Type B pancreatic cell (in vitro differentiated cells): ENCODE data around the gene RASSF7. TPM values are rescaled to one million over a fixed set of nuclear protein-coding genes. Genes with fewer than 3 reads are reported as not detected.

Experiments used
- DNase-seq: peaks from one replicate; pipeline ENCODE4 v3.0.0; 2021; ENCODE audit warnings: mixed read lengths; ENCODE audit not compliant: unreplicated experiment; ENCODE audit errors: extremely low spot score
- H3K27ac Mint-ChIP-seq: 2 replicates; pipeline ENCODE4 v1.8.0; 2021; ENCODE audit warnings: mild to moderate bottlenecking, mixed read lengths
- H3K27me3 Mint-ChIP-seq: 2 replicates; pipeline ENCODE4 v1.8.0; 2021; ENCODE audit warnings: mixed read lengths
- H3K36me3 Mint-ChIP-seq: 2 replicates; pipeline ENCODE4 v1.8.0; 2021; ENCODE audit warnings: mixed read lengths
- H3K4me1 Mint-ChIP-seq: one replicate; pipeline ENCODE4 v1.8.0; 2021; ENCODE audit warnings: mixed read lengths; ENCODE audit not compliant: unreplicated experiment
- H3K4me3 Mint-ChIP-seq: 2 replicates; pipeline ENCODE4 v1.8.0; 2021; ENCODE audit warnings: mild to moderate bottlenecking, mixed read lengths
- H3K9me3 Mint-ChIP-seq: 2 replicates; pipeline ENCODE4 v1.8.0; 2021; ENCODE audit warnings: mixed read lengths
- CTCF ChIP-seq: fragments of 200-600 bp; sonication (generic); conservative IDR thresholded peaks from 2 replicates; pipeline ENCODE4 v1.5.0; 2021; ENCODE audit warnings: antibody characterized with exemption, mild to moderate bottlenecking
- total RNA-seq: library from RNA; stranded (reverse); gene quantifications from 2 replicates; pipeline ENCODE4 v1.2.1, GENCODE V29; 2021; ENCODE audit warnings: low replicate concordance

RASSF7 gene
- total RNA-seq, 1 donor from 2014 or later = 35.7 TPM

- no peak for DNase-seq
- no peak for TF ChIP-seq CTCF
- Mint-ChIP-seq H3K4me3 (no peak overlapping the region), H3K9me3 (no peaks in the 10 kb centered on the region), H3K36me3 (no peaks in the 10 kb centered on the region), H3K27me3 (no peaks in the 10 kb centered on the region), H3K4me1 (no peaks in the 10 kb centered on the region), H3K27ac (no peak overlapping the region)
These were observed 11.8 kb upstream of the RASSF7 start for GRCh38 chr11:548700-549603.

- no peak for DNase-seq
- Mint-ChIP-seq H3K9me3 (no peaks in the 10 kb centered on the region), H3K27ac (no peak overlapping the region), H3K4me1 (no peaks in the 10 kb centered on the region), H3K36me3 (no peaks in the 10 kb centered on the region), H3K27me3 (no peaks in the 10 kb centered on the region), H3K4me3 (no peak overlapping the region)
- no peak for TF ChIP-seq CTCF
These were observed 10.6 kb upstream of the RASSF7 start for GRCh38 chr11:550021-550745.

GRCh38 chr11:550746-551085, 10.1 kb upstream of the RASSF7 start:
- H3K9me3 Mint-ChIP-seq = no peaks in the 10 kb centered on the region
- H3K36me3 Mint-ChIP-seq = no peaks in the 10 kb centered on the region
- H3K27ac Mint-ChIP-seq = no peak overlapping the region
- H3K4me3 Mint-ChIP-seq = no peak overlapping the region
- no peak for TF ChIP-seq CTCF
- no peaks in the 10 kb centered on the region for H3K4me1 Mint-ChIP-seq
- DNase-seq = no peak
- H3K27me3 Mint-ChIP-seq = no peaks in the 10 kb centered on the region

GRCh38 chr11:551131-551530, 9.6 kb upstream of the RASSF7 start:
- no peaks in the 10 kb centered on the region for H3K27me3 Mint-ChIP-seq
- no peak for TF ChIP-seq CTCF
- DNase-seq = no peak
- H3K4me1 Mint-ChIP-seq = no peaks in the 10 kb centered on the region
- no peak overlapping the region for H3K4me3 Mint-ChIP-seq
- no peaks in the 10 kb centered on the region for H3K36me3 Mint-ChIP-seq
- H3K9me3 Mint-ChIP-seq = no peaks in the 10 kb centered on the region
- H3K27ac Mint-ChIP-seq = no peak overlapping the region

- peaks cover 4% of the 10 kb centered on the region for H3K27me3 Mint-ChIP-seq
- DNase-seq = no peak
- H3K9me3 Mint-ChIP-seq = no peaks in the 10 kb centered on the region
- TF ChIP-seq CTCF = no peak
- no peak overlapping the region for H3K4me3 Mint-ChIP-seq
- H3K36me3 Mint-ChIP-seq = no peaks in the 10 kb centered on the region
- no peak overlapping the region for H3K27ac Mint-ChIP-seq
- no peaks in the 10 kb centered on the region for H3K4me1 Mint-ChIP-seq
These were observed 9.2 kb upstream of the RASSF7 start for GRCh38 chr11:551596-551995.
